ENCODE measurements around the gene SAMD11. TPM values are rescaled to one million over a fixed set of nuclear protein-coding genes. Genes with fewer than 3 reads are reported as not detected.
"Not testable (repeated sequence)": the region's sequence is repeated elsewhere in the genome, so short reads cannot be mapped to it uniquely, and the experiment has no call there.

SAMD11 gene
- total RNA-seq, 1 donor from 2014 or later: 13.9 TPM

GRCh38 chr1:943545-944340 lies 20.0 kb downstream of the SAMD11 start:
- DNase-seq (ENCODE audit: low spot score): no peak

GRCh38 chr1:944341-945325 lies 20.9 kb downstream of the SAMD11 start:
- DNase-seq (ENCODE audit: low spot score): no peak

- no peak for DNase-seq (ENCODE audit: low spot score)
These were observed 22.2 kb downstream of the SAMD11 start for GRCh38 chr1:945688-946556.

- not testable (repeated sequence) for DNase-seq (ENCODE audit: low spot score)
These were observed 23.1 kb downstream of the SAMD11 start for GRCh38 chr1:946811-947210.

GRCh38 chr1:947958-948357 lies 24.2 kb downstream of the SAMD11 start:
- DNase-seq (ENCODE audit: low spot score): no peak

- DNase-seq (ENCODE audit: low spot score): no peak
These were observed 26.5 kb downstream of the SAMD11 start for GRCh38 chr1:950268-950667.

GRCh38 chr1:950881-951280 lies 27.2 kb downstream of the SAMD11 start:
- DNase-seq (ENCODE audit: low spot score): no peak

- no peak for DNase-seq (ENCODE audit: low spot score)
These were observed 27.6 kb downstream of the SAMD11 start for GRCh38 chr1:951364-951763.

GRCh38 chr1:952201-952600 lies 28.5 kb downstream of the SAMD11 start:
- no peak for DNase-seq (ENCODE audit: low spot score)

GRCh38 chr1:952603-953002 lies 28.9 kb downstream of the SAMD11 start:
- no peak for DNase-seq (ENCODE audit: low spot score)

GRCh38 chr1:953524-954320 lies 30.0 kb downstream of the SAMD11 start:
- no peak for DNase-seq (ENCODE audit: low spot score)

GRCh38 chr1:954927-955326 lies 31.2 kb downstream of the SAMD11 start:
- DNase-seq (ENCODE audit: low spot score): no peak

GRCh38 chr1:955474-955873 lies 31.8 kb downstream of the SAMD11 start:
- no peak for DNase-seq (ENCODE audit: low spot score)

- no peak for DNase-seq (ENCODE audit: low spot score)
These were observed 32.9 kb downstream of the SAMD11 start for GRCh38 chr1:956636-957035.

GRCh38 chr1:958823-959730 lies 35.4 kb downstream of the SAMD11 start, which contains the start of gene NOC2L:
Gene NOC2L, minus strand, starts transcription at chr1:959256. Its CDS starts 16 bp downstream, at chr1:959240.
- peak; percentile 97 for DNase-seq (ENCODE audit: low spot score)

GRCh38 chr1:959731-960362 lies 36.1 kb downstream of the SAMD11 start:
- no peak for DNase-seq (ENCODE audit: low spot score)

GRCh38 chr1:960363-961131 lies 36.8 kb downstream of the SAMD11 start, which contains the start of gene KLHL17:
Gene KLHL17, plus strand, starts transcription at chr1:960584. Its CDS starts 110 bp downstream, at chr1:960694.
- DNase-seq (ENCODE audit: low spot score): no peak

GRCh38 chr1:961132-961669 lies 37.5 kb downstream of the SAMD11 start:
- DNase-seq (ENCODE audit: low spot score): no peak
